Activated effector memory CD4-positive, alpha-beta T cell treated with anti-CD3 and anti-CD28 coated beads, Interleukin-2, amount 50 U/mL, for 16 hours (primary cell): ENCODE results near the gene POMC.
"Not testable (repeated sequence)": the region's sequence is repeated elsewhere in the genome, so short reads cannot be mapped to it uniquely, and the experiment has no call there.

Experiments
- DNase-seq: peaks from one replicate; pipeline ENCODE4 v3.0.0-alpha.2; 2020

POMC gene

GRCh38 chr2:25131567-25132298 is 36.6 kb downstream of the POMC start:
- peak; percentile 65 for DNase-seq

DNA sequence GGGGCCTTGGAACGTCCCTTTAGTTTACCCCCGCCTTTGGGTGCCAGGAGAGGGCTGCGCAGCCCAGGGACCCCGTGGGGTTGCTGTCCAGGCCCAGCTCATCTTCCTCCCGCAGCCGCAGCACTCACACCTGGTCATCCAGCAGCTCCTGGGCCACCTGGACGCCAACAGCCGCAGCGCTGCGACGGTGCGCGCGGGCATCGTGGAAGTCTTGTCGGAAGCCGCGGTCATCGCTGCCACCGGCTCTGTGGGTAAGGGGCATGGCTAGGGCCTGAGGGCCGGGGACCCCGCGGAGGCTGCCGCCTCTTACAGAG is 37.2 kb downstream of the POMC start:
- DNase-seq, result no peak

DNA sequence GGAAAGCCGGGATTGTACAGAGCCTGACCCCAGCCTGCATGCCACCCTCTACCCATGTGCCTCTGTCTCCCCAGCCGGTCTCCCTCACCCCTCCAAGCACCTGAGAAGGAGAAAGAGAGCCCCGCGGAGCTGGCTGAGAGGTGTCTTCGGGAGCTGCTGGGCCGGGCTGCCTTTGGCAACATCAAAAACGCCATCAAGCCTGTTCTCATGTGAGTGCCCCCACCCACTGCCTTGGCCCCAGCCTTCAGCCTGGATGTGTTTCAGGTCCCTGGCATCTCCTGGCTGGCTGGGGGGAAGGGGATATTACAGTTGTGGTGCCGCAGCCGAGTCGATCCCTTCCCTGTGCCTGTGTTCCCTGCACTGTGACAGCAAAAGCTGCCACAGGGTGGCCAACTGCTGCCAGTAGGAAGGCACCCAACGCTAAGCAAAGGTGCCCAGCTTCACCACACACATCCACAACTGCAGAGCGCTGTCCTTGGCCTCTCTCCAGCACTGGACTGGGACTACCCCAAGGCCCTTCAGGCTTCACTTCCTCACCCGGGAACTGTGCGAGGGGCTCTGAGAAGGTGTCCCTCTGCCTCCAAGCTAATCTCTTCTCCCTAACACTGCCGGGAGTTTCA is 38.4 kb downstream of the POMC start:
- DNase-seq, result no peak

DNA sequence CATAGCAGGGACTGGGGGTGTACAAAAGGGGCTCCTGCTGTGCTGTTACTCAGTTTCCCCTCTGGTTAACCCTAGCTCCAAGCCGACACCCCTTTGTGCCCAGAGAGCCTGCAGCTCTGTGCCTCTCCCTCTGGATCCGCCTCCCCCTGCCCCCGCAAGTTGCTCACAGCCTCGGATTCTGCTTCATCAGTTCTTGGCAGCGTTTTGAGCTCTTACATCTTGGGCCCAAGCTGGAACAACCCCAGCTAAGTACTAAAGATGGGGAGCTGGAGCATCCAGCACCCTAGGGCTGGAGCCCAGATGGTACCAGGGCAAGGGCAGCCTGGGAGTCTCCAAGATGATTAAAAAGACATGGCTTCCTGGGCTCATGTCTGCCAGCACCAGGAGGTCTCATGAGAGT is 40.7 kb downstream of the POMC start:
- DNase-seq, result no peak

DNA sequence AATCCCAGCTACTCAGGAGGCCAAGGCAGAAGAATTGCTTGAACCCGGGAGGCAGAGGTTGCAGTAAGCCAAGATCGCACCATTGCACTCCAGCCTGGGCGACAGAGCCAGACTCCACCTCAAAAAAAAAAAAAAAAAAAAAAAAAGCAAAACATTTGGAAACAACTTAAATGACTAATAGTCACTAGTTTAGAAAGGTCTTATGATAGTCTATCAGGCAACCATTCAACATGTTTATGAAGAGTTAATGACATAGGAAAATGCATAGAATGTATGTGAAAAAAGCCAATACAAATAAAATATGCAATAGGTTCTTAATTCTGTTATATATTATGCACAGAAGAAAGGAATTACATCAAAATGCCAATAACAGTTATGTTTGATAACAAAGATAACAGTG is 41.3 kb downstream of the POMC start:
- not testable (repeated sequence) for DNase-seq

- no peak for DNase-seq
Observed at GRCh38 chr2:25125976-25126375, 42.4 kb downstream of the POMC start.

DNA sequence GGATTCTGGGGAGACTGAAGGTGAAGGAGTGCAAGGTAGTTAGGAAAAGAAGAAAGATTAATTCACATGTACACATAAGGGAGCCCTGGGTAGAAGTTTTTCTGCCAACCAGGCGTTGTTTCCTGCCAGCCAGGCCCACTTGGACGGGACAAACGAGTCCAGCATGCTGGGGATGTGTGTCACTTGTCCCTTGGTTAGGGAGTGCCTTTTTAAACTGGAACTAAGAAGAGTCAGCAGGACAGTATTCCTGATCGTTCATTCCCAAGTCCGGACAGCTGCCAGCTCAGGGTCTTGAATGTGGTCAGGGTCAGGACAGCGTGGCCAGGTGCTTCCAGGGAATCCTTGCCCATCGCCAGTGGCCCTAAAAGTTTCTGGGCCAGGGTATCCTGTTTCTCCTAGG is 43.2 kb downstream of the POMC start:
- no peak for DNase-seq

- no peak for DNase-seq
Observed at GRCh38 chr2:25123682-25124081, 44.7 kb downstream of the POMC start.

GRCh38 chr2:25122367-25122766 is 46.0 kb downstream of the POMC start:
- no peak for DNase-seq

GRCh38 chr2:25119263-25119662 is 49.1 kb downstream of the POMC start:
- no peak for DNase-seq

DNA sequence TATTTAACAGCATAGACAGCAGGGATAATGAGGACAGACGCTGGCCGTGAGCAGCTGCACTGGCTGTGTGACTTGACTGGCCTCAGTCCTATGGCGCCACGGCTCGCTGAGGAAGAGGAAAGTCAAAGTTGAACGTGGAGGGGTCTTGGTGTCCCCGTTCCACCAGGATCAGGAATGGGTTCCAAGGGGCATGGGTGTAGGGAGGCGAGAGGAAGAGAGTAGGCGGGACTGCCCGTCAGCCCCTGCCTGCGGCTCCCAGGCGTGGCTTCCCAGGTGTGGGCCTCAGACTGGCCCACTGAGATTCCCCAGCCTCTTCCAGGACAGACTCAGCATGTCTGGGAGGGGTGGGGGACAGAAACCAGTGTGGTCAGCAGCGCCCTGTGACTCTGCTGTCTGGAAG is 51.4 kb downstream of the POMC start:
- no peak for DNase-seq

GRCh38 chr2:25115902-25116301 is 52.5 kb downstream of the POMC start:
- no peak for DNase-seq

GRCh38 chr2:25115249-25115883 is 53.0 kb downstream of the POMC start:
- no peak for DNase-seq

DNA sequence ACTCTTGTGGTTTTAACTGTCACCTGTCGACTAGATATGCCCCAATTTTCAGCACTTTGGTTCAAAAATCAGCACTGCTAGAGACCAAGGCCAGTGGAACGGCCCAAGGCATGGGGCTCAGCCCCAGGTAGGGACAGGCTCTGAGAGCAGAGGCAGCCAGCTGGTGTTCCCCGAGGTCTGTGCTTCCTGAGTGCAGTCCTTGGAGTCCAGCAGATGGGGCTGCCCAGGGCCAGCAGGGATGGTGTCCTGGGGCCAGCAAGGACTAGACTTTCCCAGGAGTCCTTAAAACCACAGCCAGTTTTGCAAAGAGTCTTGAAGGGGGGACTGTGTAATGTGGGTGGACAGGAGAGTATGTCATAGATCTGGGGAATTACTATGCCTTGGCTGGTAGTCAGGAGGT is 56.3 kb downstream of the POMC start:
- no peak for DNase-seq
